Activated CD4-positive, alpha-beta T cell treated with anti-CD3 and anti-CD28 coated beads, Interleukin-2, amount 50 U/mL, for 1 hour (primary cell): ENCODE measurements around the gene RAB6B.

Experiments
- DNase-seq: peaks from one replicate; pipeline ENCODE4 v3.0.0-alpha.2; 2020

The RAB6B gene

DNA sequence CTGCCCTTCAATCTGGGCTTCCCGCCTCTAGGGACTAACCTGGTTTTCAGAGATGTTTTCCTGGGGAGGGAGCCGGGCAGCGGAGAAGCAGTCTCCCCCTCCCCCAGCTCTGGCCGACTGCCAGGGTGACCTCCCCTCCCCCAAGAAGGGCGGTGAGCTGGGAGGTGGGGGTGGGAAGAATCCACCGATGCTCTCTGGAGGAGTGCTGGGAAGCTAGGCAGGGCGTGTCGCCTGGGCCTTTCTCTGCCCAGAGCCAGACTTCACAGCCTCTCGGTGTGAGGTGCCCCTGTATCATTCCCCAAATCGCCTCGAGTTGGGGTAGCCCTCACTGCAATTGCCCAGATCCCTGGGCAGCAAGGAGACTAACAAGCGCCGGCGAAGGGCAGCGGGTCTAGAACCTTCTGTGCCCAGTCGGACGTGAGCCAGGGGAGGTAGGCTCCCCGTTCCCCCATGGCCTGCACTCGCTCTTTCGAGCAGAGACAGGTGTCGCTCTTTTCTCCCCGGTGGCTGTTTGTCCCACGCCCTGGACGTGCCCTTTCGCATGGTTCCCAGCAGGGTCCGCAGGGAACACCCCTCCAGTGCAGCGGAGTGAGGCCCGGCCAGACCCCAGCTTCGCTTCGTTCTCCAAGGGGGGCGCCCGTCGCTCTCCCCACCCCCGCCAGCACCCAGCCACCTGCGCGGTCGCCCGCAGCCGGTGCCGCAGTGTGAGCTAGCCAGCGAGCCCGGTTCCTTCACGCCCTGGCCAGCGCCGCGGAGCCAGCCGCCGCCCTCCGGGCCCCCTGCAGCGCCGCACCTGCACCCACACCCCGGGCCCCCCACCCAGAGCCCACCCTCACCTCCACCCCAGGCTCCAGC, 1.1 kb downstream of the RAB6B start:
- DNase-seq, result no peak

DNA sequence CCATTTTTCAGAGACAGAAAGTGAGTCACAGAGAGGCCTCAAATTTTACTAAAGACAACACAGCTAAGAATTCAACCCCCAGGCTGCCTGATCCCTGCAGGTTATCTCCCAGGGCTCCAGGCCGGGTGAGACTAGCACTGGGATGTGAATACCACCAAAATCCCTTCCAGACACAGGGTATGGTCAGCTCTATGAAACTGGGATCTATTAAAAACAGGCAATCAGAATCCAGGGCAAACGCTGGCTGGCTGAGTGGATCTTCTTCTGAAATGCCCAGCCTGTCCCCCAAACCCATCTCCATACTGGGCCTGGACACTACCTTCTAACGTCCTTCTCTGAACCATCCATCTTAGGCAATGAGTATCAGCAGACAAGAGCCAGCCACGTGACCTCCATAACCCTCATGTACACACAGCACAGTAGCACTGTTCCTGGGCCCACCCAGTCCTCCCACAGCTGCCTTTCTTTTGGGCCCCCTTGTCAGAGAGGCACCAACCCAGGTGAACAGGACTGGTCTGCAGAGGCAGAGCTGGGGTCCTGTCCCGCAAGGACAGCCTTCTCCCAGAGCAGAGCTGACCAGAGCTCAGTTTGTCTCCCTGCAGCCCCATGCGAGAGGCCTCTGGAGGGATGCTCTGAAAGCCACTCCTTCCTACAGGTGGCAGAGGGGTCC, 1.9 kb downstream of the RAB6B start:
- DNase-seq, result no peak

DNA sequence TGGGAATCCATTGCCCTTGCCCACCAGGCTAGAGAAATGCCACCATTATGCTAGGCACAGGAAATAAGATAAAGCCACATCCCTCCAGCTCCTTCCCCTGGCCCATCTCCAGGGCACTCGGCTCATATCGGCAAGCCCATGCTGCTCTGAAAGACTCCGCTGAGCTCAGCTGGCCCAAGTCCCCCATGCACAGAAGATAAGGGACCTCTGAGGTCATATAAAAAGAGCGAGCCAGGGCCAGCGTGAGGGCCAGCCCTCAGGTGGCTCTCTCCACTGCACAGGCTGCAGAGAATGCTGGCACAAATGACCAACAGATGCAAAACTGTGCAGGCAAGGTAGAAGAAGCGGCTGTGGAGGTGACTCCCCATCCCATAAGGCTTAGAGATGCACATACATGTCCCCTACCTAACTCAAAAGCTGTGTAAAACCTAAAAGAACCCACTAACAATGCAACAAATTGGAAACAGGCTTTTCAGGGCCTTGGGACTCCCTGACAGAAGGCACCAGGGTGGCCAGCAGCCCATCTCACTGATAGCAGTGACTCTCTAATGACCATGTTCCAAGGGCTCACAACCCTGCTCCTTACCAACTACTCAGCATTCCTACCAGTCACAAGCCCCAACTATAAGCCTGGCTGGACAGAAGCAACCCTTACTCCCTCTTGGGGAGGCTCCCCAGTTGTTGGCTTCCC, 3.0 kb downstream of the RAB6B start:
- DNase-seq, result no peak

DNA sequence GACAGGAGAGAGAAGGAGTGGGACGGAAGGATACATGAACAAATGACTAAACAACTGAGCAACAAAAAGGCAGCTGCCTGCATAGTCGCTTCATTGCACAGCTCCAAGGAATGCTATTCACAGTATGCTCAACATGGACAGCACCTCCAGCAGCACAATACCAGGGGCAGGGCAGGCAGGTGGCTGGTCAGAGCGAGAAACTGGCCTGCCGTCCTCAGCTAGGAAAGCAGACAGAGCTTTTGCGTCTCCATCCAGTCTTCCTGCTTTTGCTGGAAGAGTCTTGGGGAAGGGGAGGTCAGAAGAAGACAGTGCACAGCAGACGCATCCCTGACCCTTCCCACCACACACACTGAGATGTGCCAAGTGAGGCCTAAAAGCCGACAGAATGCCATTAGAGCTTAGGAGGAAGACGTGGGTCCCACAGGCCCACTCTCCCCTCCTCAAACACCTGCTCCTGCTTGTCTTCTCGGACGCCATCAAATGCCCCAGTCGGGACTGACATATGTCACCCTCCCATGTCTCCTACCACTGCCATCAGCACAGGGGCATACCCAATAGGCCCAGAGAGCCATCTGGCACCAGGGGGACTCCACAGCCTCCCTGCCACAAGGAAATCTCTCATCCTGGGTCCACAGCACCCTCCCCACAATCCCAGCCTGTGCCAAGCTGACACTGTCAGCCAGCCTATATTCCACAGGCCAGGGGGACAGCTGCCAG, 3.9 kb downstream of the RAB6B start:
- DNase-seq, result no peak

DNA sequence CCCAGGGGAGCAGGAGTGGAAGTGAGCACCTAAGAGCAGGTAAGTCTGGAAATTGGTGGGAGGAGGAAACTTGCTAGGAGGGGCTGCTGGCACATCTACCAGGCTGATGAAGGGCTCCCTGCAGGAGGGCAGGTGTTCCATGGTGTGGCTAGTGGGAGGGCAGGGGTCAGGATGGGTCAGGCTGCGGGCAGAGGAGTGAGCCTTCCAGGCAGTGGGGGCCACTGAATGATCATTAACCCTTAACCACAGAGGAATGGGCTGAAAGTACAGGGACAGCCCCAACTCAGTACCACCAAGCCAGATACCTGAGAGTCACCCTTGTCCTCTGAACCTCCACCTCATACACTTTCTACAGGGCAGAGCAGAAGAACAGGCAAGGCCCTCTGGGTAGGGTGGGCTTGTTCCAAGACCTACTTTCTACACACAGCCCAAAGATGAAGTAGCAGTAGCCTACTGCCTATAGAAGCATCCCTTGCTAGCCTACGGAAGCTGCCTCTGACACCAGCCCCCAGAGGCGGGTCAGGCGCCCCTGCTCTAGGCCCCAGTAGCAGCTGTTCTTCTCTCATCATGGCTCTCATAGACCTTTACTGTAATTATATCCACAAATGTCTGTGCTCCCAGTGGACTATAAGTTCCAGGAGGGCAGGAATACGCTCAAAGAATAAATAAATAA, 4.6 kb downstream of the RAB6B start:
- no peak for DNase-seq

DNA sequence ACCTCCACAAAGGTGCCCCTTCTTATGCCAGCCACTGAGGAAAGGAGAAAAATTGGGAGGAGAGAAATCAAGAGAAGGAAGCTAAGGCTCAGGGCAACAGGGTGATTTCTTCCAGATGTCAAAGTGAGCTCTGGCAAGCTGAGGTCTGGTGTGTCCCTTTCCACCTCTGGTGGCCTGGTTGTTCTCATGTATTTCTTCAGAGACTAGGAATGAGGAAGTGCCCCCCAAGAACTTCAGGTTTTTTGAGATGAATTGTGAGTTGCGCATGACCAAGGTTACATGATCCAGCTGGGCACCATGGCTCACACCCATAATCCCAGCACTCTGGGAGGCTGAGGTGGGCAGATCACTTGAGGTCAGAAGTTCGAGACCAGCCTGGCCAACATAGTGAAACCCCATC, 5.6 kb downstream of the RAB6B start:
- DNase-seq, result no peak

DNA sequence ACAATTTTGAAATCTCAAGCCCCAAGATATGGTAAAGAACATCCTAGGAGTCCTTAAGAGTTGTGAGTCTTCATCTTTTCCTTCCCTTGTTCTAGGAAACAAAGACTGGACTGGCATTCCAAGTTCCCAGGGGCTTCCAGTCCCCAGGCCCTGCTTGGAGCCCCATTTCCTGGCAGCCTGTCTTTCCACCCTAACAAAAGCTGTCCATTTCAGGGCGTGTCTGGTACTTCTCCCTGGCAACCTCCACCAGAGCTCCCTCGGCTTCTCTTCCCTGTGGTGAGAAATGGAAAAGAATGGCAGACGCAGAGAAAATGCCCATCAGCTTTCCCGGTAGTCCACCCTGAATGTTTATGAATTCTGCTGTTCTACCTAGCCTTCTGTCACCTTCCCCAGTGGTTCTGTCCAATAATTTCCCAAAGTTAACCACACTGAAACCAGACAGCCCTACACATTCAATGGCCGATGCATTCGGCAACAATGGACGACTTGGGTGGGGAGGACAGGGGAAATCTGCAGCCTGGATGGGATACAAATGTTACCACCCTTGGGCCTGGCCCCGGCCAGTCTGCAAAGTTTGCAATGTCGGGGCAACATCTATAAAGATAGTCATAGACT, 6.8 kb downstream of the RAB6B start:
- DNase-seq, result no peak

DNA sequence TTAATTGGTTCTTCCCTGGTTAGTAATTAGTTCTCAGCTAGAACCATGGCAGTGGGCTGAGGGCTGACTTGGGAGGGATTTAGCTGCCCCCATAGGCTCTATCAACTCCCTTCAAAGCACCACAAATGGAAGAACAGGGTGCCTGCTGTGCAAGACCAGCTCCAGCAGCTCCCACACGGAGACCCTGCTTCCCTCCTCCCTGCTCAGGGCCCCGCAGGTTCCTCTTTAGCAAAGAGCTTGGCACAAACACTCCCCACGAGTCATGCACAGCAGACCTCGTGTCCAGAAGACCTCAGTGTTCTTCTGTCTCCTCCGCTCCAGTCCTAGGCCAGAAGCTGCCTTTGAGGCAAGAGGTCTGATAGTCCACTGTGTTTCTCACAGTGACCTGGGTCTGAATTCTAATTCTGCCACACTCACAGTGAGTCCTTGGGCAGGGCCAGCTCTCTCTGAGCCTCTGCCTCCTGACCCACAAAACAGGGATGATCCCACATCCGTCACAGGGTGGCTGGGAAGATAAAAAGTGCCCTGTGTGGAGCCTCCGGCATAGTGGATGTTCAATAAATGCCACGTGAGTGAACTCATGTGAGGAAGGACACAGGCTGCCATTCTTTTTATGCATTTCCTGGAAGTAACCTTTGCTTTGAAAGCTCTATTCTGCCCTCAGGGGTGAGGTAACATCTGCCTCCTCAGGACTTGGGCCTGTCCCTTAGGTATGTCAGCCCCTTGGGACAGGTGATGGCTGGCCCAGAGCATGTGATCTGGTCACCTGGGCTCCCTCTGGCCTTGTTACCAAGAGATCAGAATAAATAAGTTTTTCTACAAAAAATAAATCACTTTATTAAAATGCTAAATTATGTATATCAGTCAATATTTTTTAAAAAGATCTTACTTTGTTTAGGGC, 7.6 kb downstream of the RAB6B start:
- no peak for DNase-seq

DNA sequence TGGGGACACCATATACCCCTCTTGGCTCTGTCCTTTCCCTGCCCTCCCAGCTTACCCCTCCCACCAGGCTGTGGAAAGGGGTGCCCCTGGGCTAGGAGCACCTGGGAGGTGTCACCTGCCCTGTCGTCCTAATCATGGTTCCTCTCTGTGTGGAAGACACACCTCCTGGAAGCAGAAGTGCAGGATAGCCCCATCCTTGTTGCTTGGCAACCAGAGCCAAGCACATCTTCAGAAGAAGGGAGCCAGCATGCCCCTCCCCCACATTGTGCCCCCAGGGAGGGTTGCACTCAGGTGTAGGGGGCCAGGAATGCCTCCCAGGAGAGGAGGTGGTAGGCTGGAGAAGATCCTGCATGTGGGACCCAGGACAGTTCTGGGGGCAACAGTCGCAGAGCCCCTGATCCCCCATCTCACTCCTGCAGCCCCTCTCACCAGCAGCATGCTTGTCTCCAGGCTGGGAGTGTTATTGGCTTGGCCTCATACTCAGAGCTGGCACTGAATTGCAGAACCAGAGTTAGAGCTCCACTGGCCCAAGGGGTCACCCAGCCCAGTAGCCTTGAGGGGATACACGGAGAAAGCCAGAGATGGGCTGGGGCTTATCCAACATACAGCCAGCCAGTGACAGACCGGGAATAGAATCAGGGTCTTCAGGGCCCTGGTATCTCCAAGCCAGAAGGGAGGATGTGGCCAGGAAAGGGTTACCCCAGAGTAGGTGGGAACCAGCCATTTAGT, 8.4 kb downstream of the RAB6B start:
- DNase-seq, result no peak

DNA sequence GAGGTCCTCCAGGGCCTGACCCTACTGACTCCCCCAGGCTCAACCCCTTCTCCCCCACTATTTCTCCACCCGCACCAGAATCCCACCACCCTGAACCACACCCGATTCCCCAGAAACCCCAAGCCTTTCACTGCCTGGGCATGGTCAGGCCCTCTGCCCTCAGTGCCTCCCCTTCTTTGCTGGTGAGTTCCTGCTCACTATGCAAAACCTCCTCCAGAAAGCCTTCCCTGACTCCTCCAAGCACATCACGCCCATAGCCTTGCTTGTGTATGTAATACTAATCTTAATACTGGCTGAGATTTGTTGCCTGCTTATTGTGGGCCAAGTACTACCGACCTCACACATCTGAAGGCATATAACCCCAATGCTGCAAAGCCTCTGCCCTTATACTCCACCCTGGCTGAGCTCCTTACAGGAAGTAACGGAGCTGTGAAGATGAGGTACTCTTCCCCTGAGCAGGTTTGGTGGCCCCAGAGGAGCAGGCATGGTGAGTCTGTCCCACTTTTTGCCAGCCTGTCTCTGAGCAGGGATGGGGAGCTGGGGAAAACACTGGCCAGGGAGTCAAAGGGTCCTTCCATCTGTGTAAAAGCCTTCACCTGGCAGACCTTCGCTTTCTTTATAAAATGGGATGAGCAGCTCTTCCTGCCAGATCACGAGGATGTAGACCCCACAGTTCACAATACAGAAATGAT, 9.5 kb downstream of the RAB6B start:
- DNase-seq, result no peak

DNA sequence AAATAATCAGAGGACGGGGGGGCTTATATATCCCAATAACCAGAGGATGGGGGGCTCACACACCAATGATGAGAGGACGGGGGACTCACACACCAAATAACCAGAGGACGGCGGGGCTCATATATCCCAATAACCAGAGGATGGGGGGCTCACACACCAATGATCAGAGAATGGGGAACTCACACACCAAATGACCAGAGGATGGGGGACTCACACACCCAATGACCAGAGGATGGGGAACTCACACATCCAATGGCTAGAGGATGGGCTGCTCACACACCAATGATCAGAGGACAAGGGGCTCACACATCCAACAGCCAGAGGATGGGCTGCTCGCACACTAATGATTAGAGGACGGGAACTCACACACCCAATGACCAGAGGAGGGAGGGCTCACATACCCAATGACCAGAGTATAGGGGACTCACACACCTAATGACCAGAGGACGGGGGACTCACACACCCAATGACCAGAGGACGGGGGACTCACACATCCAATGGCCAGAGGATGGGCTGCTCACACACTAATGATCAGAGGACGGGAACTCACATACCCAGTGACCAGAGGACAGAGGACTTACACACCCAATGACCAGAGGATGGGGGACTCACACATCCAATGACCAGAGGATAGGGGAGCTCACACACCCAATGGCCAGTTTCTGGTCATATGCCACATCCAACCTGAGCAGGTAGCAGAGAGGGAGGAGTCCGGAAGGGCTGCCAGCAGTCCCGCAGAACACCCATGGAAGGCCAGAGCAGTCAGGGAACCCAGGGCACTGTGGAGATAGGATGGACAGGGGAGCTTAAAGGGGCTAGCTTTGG, 10.6 kb downstream of the RAB6B start:
- DNase-seq, result no peak

DNA sequence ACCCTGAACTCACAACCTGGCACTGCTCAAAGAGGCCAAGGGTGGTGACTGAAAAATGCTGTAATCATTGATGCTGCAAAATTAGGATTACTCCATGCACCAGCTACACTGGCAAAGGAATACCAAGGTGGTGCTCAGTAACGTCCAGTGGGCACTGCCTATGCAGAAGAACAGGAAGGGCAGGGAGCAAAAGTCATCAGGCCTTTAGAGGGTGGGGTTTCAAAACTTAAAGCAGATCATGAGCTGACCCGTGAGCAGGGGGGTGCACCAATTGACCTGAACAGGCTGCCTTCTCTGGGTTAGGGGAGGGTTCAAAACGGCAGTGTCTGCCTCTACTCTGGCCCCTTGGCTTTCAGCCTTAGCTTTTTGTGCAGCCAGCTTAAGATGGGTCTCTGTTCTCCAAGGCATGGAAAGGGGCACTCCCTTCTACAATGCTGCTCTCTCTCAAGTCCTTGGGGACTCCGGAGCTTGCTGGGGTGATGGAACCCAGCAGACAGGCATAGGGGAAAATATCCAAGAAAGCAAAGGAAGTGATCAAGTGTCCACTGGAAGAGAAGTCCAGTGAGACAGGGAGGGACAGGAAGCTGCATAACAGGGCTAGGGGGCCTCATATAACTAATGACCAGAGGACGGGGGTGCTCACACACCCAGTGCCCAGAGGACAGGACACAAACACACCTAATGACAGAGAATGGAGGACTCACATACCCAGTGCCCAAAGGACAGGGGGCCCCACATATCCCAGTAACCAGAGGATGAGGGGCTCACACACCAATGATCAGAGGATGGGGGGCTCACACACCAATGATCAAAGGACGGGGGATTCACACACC, 11.4 kb downstream of the RAB6B start:
- DNase-seq, result no peak

DNA sequence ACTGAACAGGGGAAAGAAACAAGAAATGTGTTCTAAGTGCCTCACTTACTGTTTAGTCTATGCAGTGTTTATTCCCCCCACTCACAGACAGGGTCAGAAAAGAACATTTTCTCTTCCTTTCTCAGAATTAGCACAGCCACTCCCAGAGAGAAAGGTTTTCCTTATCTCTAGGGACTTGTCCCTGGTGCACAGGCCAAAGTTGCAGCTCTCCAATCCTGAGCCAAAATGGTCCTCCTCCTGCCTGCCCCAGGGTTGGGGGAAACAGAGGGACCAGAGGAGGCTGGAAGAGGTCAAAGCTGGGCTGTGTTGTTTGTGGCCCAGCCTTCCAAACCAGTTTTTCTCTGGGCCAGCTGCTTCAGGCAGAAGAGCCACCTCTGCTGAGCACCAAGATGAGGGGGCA, 12.0 kb downstream of the RAB6B start:
- DNase-seq, result no peak

DNA sequence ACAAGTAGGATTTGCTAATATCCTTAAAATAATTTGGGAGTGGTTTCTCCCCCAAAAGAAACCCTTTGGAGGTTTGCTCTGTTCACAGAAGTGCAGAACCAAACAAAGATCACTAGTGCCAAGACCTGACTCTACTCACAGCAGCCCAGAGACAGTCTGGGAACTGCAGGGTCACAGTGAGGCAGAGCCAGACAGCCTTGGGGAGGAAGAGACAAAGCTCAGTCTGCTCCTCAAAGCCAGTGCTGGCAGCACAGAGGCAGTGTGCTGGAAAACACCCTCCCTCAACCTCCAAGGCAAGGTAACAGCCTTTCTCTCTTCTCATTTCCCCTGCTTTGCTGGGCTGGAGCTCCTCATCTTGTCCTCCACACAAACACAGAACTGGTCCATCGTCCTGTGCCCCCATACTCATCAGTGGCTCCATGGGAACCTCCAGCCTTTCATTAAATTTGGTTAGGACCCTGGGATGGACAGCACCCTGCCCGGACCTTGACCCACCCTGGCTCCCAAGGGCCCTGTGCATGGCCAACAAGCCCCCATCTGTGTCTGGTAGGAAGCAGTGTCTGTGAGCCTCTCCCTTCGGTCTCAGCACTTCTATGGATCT, 12.6 kb downstream of the RAB6B start:
- no peak for DNase-seq

DNA sequence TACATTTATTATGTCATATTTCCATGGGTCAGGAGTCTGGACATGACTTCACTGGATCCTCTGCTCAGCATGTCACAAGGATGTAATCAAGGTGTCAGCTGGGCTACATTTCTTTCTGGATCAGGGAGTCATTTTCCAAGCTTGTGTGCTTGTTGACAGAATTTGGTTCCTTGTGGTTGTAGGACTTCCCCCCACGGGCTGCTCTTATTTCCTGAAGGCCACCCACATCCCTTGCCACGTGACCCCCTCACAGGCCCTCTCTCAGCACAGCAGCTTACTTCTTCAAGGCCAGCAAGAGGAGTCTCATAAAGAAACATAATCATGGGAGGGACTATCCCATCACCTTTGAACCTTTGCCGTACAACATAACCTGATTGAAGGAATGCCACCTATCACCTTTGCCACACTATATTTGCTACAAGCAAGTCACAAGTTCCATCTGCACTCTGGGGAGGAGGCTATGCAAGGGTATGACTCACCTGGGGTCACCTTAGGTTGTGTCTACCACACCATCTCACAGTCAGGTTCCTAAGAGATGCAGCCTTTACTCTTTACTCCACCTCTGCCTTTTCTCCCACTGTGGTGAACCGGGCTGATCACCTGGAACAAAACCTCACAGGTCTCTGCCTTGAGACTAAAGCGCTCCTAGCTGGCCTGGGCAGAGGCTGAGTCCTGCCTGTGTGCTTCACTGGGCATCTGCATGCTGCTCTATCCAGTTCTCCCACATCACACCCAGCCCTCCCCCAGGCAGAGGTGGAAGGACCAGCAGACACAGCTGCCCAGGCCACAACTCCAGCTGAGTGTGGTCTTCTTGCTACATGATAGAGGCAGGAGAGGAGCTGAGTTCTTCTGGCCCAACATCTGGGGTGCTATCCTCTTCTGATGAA, 13.5 kb downstream of the RAB6B start:
- no peak for DNase-seq

DNA sequence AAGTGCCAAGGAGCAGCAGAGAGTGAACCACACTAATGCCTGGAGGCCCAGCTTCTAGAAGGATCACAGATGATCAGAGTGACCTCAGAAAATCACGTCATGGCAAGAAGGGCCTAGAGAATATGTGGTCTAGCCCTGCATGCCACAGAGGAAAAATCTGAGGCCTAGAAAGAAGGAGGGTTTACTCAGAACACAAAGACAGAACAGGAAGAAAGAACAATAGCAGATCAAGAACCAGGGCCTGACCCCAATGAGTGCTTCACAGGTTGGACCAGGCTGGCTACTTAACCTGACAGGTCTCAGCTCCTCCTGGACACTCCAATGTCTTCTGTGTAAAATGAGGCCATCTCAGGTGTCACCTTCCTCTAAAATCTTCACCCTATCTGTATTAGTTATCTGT, 14.2 kb downstream of the RAB6B start:
- DNase-seq, result no peak
